Tibial nerve (tissue), 4 donors: ENCODE data around the gene GALNT10. TPM values are rescaled to one million over a fixed set of nuclear protein-coding genes. Genes with fewer than 3 reads are reported as not detected.

Experiments used
- DNase-seq, 2 donors: peaks; one replicate each; pipeline ENCODE4 v3.0.0-alpha.2; 2019; ENCODE audit warnings: low spot score in 2 of 2
- H3K27ac ChIP-seq, 4 donors: fragments of 200-600 bp; sonication (generic) in 3 of 4; one replicate each; pipeline ENCODE4 v1.5.1; 2017 to 2019; ENCODE audit warnings: mild to moderate bottlenecking in 1 of 4
- H3K27me3 ChIP-seq, 2 donors: fragments of 200-600 bp; sonication (generic) in 1 of 2; one replicate each; pipeline versions ENCODE4 v1.5.1 to v1.6.0; 2017 to 2019
- H3K36me3 ChIP-seq, 3 donors: fragments of 200-600 bp; sonication (generic); one replicate each; pipeline ENCODE4 v1.5.1; 2018 to 2019
- H3K4me1 ChIP-seq, 4 donors: fragments of 200-600 bp; sonication (generic) in 3 of 4; one replicate each; pipeline ENCODE4 v1.5.1; 2017 to 2019
- H3K4me3 ChIP-seq, 4 donors: fragments of 200-600 bp; sonication (generic) in 3 of 4; one replicate each; pipeline ENCODE4 v1.5.1; 2017 to 2019; ENCODE audit warnings: mild to moderate bottlenecking in 1 of 4, moderate library complexity in 1 of 4
- H3K9me3 ChIP-seq, 4 donors: fragments of 200-600 bp; sonication (generic) in 3 of 4; one replicate each; pipeline ENCODE4 v1.5.1; 2017 to 2019
- EP300 ChIP-seq, 2 donors: sonication (generic); formaldehyde crosslinking; IDR thresholded peaks; one replicate each; pipeline ENCODE4 v1.6.1; 2017; ENCODE audit warnings: antibody characterized with exemption in 2 of 2, mild to moderate bottlenecking in 1 of 2
- POLR2A ChIP-seq, 2 donors: fragments of 450-650 bp; IDR thresholded peaks; one replicate each; pipeline ENCODE4 v1.6.1; 2017; ENCODE audit warnings: antibody characterized with exemption in 2 of 2, mild to moderate bottlenecking in 2 of 2, moderate library complexity in 2 of 2
- WGBS, 2 donors: methylation state at CpG; one replicate each; pipeline ENCODE4 v1.1.5; 2018; 5-methylcytosine and 5-hydroxymethylcytosine counted together
- total RNA-seq, 4 donors: library from RNA; depleted of rRNA; stranded (reverse); fragments of >200 nt; gene quantifications; one replicate each; pipeline ENCODE4 v1.1.0, GENCODE V29; 2016
- TF ChIP-seq, protein P1 (sequence below), 5 experiments: fragments of 200-600 bp in 3 of 5; fragments of 450-650 bp in 2 of 5; sonication (generic) in 3 of 5; IDR thresholded peaks; one replicate each; pipeline ENCODE4 v1.5.1; 2016 to 2019; ENCODE audit warnings: antibody characterized with exemption in 5 of 5, mild to moderate bottlenecking in 3 of 5, moderate library complexity in 2 of 5

The GALNT10 gene
- total RNA-seq, 4 donors from 2014 or later: 24.1 to 41.2 (median 26.7) TPM

DNA sequence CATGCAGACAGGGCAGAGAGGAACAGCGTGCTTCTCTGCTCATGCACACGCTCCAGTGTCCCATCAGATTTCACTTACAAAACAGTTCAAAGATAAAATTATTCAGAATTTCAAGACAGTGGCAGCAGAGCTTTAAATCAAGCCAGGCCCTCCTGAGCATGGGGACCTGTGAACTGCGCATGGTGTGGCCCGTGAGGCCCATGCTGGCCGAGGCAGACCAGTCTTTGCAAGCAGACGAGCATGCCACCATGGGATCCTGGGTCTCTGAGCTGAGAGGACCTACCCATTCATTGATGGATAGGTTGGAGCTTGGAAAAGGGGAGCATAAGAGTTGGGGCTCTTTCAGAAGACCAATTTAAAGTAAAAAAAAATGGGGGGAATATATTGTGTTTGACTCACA is 220.3 kb downstream of the GALNT10 start:
- TF ChIP-seq, protein P1, sequence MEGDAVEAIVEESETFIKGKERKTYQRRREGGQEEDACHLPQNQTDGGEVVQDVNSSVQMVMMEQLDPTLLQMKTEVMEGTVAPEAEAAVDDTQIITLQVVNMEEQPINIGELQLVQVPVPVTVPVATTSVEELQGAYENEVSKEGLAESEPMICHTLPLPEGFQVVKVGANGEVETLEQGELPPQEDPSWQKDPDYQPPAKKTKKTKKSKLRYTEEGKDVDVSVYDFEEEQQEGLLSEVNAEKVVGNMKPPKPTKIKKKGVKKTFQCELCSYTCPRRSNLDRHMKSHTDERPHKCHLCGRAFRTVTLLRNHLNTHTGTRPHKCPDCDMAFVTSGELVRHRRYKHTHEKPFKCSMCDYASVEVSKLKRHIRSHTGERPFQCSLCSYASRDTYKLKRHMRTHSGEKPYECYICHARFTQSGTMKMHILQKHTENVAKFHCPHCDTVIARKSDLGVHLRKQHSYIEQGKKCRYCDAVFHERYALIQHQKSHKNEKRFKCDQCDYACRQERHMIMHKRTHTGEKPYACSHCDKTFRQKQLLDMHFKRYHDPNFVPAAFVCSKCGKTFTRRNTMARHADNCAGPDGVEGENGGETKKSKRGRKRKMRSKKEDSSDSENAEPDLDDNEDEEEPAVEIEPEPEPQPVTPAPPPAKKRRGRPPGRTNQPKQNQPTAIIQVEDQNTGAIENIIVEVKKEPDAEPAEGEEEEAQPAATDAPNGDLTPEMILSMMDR (IDR thresholded peaks at IDR 0.05): no peak
- TF ChIP-seq EP300 (IDR thresholded peaks at IDR 0.05): no peak
- no peak for TF ChIP-seq POLR2A (IDR thresholded peaks at IDR 0.05)
- DNase-seq: no peak
- WGBS, 2 donors: 91 to 98% methylated on average over 6 of the region's 6 CpGs

DNA sequence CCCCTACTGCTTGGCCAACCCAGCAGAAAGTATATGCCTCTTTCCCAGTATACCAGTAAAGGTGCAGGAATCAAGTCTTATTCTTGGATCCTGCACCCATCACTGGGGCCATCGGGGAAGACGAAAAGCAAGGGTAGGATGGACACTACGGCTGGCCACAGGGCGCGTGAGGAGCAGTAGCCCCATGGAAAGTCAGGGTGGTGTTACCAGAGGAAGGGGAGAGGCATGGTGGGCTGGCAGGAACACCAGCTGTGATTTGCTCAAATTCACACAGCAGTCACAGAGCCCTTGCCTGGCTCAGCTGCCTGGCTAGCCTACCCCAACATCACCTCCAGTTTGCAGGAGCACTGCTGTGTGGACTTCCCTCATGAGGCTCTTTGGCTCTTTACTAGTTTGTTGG is 220.8 kb downstream of the GALNT10 start:
- Histone ChIP-seq H3K27ac (no peak overlapping the region), H3K27me3 (no peaks in the 10 kb centered on the region), H3K36me3 (peaks cover 0 to 71% (median 0%) of the 10 kb centered on the region in 3 donors), H3K4me3 (no peak overlapping the region), H3K4me1 (no peaks in the 10 kb centered on the region), H3K9me3 (no peaks in the 10 kb centered on the region)
- TF ChIP-seq, protein P1 (IDR thresholded peaks at IDR 0.05): no peak
- TF ChIP-seq EP300 (IDR thresholded peaks at IDR 0.05) (no peak), POLR2A (IDR thresholded peaks at IDR 0.05) (no peak)
- 90 to 95% methylated on average over 5 of the region's 5 CpGs for WGBS, 2 donors
- no peak for DNase-seq

More for the DNA sequence above, 220.3 kb downstream of the GALNT10 start:
- no peaks in the 10 kb centered on the region for H3K4me1 ChIP-seq
- no peak overlapping the region for H3K4me3 ChIP-seq
- no peak overlapping the region for H3K27ac ChIP-seq
- no peaks in the 10 kb centered on the region for H3K9me3 ChIP-seq
- no peaks in the 10 kb centered on the region for H3K27me3 ChIP-seq
- H3K36me3 ChIP-seq: peaks cover 0 to 68% (median 0%) of the 10 kb centered on the region in 3 donors

DNA sequence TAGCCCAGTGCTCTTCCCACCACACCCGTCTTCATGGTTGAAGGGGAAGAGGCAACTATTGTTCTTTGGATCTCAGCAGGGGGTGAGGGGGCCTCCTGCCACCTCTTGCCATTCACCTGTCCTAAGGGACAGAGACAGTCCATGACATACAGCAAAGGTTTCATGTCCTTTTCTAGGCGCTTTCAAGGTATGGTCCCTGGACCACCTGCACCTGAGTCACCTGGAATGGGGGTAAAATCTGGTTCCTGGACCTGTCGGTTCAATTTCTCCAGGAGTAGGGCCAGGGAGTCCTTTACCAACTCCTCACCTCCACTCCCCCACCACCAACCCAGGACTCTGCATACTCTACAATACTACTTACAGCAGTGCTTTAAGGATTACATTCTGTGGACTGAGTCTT is 221.8 kb downstream of the GALNT10 start:
- TF ChIP-seq EP300 (IDR thresholded peaks at IDR 0.05) (no peak), POLR2A (IDR thresholded peaks at IDR 0.05) (no peak)
- TF ChIP-seq, protein P1 (IDR thresholded peaks at IDR 0.05): no peak
- H3K4me3 ChIP-seq: no peak overlapping the region
- H3K9me3 ChIP-seq: no peaks in the 10 kb centered on the region
- H3K4me1 ChIP-seq: no peaks in the 10 kb centered on the region
- no peak for DNase-seq
- 88 to 90% methylated on average over 3 of the region's 3 CpGs for WGBS, 2 donors
- no peak overlapping the region for H3K27ac ChIP-seq
- H3K27me3 ChIP-seq: no peaks in the 10 kb centered on the region
- H3K36me3 ChIP-seq: peaks cover 0 to 81% (median 0%) of the 10 kb centered on the region in 3 donors

DNA sequence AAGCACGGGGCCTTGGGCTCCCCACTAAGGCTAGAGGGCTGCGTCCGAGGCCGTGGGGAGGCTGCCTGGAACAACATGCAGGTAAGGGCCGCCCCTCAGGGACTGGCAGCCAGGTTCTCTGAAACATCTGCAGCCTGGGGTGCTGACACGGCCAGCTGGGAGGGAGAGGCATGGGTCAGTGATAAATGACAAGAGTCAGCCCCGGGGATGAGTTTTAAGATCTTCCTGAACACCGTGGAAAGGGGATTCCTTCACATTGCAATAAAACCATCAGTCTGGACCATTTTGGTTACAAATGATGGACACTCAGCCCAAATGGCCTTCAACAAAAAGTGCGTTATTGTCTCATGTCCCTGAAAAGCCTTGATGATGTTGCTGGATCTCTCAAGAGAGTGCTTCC is 222.4 kb downstream of the GALNT10 start:
- Histone ChIP-seq H3K9me3 (no peaks in the 10 kb centered on the region), H3K36me3 (peaks cover 0 to 87% (median 0%) of the 10 kb centered on the region in 3 donors), H3K4me3 (no peak overlapping the region), H3K27me3 (no peaks in the 10 kb centered on the region), H3K4me1 (no peaks in the 10 kb centered on the region), H3K27ac (no peak overlapping the region)
- WGBS, 2 donors: 82 to 86% methylated on average over 8 to 9 of the region's 9 CpGs
- no peak for TF ChIP-seq POLR2A (IDR thresholded peaks at IDR 0.05)
- TF ChIP-seq, protein P1 (IDR thresholded peaks at IDR 0.05): no peak
- no peak for TF ChIP-seq EP300 (IDR thresholded peaks at IDR 0.05)
- DNase-seq: no peak

DNA sequence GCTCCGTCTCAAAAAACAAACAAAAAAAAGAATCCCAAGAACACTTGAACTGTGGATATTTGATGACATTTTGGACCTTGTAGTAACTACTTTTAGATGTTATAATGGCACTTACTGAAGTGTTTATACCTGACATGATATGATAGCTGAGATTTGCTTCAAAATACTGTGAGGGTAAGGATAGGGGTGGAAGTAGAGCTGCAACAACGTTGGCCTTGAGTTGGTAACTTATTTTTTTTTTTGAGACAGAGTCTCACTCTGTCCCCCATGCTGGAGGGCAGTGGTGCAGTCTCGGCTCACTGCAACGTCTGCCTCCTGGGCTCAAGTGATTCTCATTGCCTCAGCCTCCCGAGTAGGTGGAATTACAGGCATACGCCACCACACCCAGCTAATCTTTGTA is 224.6 kb downstream of the GALNT10 start:
- Histone ChIP-seq H3K36me3 (peaks cover 0 to 94% (median 0%) of the 10 kb centered on the region in 3 donors), H3K4me1 (no peaks in the 10 kb centered on the region), H3K27ac (no peak overlapping the region), H3K9me3 (no peaks in the 10 kb centered on the region), H3K4me3 (no peak overlapping the region), H3K27me3 (no peaks in the 10 kb centered on the region)
- TF ChIP-seq, protein P1 (IDR thresholded peaks at IDR 0.05): no peak
- TF ChIP-seq EP300 (IDR thresholded peaks at IDR 0.05): no peak
- TF ChIP-seq POLR2A (IDR thresholded peaks at IDR 0.05): no peak
- 73 to 84% methylated on average over 6 of the region's 6 CpGs for WGBS, 2 donors
- no peak for DNase-seq
